HG02588 (cell line): ENCODE data around the gene IGSF21.
"Not testable (repeated sequence)": the region's sequence is repeated elsewhere in the genome, so short reads cannot be mapped to it uniquely, and the experiment has no call there.

Experiments
- ATAC-seq: cut with Tn5 transposase; IDR thresholded peaks from one replicate; pipeline ENCODE4 v1.9.1; 2021; ENCODE audit warnings: mild to moderate bottlenecking, moderate library complexity; ENCODE audit not compliant: unreplicated experiment

The IGSF21 gene

DNA sequence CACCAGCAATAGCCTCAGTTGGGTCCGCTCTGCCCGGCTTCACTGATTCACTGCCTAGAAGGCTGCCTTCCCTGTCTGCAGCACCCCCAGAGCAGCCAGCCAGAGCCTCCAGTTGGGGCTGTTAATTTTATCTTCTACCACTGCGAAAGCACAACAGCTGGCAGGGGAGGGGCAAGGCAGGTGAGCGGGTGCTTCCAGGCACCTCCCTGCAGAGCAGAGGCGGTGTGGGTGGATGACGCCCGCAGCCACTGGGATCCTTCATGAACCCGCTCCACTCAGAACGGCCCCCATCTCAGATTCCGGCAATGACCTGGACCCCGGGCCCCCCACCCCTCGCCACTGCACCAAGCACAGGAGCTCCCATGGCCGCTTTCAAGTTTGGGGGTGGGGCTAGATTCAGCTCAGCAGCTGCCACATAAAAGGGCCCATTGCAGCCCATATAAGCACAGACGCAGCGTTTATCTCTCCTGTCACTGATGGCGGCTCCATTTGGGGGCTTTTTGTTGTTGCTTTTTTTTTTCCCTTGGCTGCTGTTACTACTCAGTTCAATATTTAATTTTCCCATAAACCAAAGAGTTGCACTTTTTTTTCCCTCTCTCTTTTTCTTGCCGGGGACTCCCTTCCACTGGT lies 245.2 kb downstream of the IGSF21 start:
- ATAC-seq, result no peak

DNA sequence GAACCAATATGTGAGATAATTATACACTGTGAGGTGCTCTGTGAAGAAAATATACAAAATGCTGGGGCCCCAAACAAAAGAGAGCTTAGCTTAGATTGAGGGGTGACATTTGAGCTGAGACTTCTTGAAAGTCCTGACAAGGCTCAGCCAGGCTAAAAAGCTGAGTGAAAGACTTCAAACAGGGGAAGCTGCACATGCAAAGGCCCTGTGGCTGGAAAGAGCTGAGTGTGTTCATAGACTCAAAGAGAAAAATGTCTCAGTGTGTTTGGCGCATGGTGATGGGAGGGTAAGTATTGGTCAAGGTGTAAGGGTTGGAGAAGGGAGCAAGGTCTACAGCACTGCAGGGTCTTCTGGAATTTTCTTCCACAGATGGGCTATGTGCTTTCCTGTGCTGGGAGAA lies 245.9 kb downstream of the IGSF21 start:
- ATAC-seq, result no peak

GRCh38 chr1:18353992-18354391 lies 246.4 kb downstream of the IGSF21 start:
- no peak for ATAC-seq

GRCh38 chr1:18354612-18355011 lies 247.0 kb downstream of the IGSF21 start:
- no peak for ATAC-seq

- ATAC-seq, result no peak
Observed at GRCh38 chr1:18357622-18358230, 250.1 kb downstream of the IGSF21 start.

- no peak for ATAC-seq
Observed at GRCh38 chr1:18358600-18358999, 251.0 kb downstream of the IGSF21 start.

DNA sequence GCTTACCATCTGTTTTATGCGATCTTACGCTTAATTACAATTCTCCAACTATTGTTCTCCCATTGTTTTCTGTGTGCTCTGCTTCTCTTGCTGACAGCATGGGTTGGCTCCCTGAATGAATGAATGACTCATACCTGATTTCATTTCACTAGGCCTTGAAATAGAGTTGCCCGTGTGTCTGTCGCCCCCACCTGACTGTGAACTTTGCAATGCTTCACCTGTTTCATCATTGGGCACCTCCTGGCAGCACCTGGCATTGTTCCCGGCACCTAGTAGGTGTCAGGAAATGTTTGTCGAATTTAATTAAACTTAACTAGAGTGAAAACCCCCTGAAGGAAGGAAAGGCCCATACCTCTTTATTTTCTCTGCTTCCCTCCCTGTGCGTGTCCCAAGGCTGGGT lies 252.7 kb downstream of the IGSF21 start:
- no peak for ATAC-seq

DNA sequence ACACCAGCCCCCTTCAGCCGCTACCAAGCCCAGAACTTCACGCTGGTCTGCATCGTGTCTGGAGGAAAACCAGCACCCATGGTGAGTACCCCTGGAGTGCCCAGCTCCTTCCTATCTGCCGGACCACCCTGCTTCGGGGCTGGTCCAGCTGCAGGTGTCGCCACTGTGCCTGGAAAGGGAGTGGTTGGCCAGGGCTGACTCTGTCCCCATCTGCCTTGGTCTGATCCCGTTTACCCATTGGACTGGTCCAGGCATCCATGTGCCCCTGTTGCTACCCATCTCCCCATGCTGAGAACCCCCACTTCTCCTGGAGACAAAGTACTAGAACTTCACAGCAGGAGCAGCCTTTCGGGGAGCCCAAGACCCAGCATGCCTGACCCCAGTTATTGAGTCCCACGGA lies 254.6 kb downstream of the IGSF21 start:
- no peak for ATAC-seq

GRCh38 chr1:18363436-18363835 lies 255.8 kb downstream of the IGSF21 start:
- ATAC-seq, result no peak

- ATAC-seq, result no peak
Observed at GRCh38 chr1:18365099-18365705, 257.6 kb downstream of the IGSF21 start.

DNA sequence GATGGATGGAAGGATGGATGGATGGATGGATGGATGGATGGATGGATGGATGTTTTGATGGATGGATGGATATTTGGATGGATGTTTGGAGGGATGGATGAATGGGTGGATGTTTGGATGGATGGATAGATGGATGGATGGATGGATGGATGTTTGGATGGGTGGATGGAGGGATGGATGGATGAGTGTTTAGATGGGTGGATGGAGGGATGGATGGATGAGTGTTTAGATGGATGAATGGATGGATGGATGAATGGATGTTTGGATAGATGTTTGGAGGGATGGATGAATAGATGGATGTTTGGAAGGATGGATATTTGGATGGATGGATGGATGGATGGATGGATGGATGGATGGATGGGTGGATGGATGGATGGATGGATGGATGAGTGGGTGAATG lies 264.9 kb downstream of the IGSF21 start:
- not testable (repeated sequence) for ATAC-seq

DNA sequence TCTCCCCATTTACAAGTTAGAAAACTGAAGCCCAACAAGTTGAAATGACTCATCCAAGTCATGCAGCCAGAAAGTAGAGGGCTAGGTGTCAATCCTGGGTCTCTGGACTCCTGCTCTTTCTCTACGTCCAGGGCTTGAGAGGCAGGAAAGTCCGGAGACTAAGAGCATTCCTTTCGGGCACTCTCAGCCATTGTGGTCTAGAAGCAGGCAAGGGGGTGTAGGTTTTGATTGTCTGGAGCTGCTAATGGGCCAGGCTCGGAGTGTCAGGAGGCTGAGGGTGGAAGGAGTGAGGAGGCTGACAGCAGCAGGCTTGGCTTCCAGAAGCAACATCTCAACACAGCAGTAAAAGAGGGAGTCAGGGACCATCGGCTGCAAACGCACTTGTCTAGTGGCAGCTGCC lies 265.6 kb downstream of the IGSF21 start:
- ATAC-seq, result no peak

DNA sequence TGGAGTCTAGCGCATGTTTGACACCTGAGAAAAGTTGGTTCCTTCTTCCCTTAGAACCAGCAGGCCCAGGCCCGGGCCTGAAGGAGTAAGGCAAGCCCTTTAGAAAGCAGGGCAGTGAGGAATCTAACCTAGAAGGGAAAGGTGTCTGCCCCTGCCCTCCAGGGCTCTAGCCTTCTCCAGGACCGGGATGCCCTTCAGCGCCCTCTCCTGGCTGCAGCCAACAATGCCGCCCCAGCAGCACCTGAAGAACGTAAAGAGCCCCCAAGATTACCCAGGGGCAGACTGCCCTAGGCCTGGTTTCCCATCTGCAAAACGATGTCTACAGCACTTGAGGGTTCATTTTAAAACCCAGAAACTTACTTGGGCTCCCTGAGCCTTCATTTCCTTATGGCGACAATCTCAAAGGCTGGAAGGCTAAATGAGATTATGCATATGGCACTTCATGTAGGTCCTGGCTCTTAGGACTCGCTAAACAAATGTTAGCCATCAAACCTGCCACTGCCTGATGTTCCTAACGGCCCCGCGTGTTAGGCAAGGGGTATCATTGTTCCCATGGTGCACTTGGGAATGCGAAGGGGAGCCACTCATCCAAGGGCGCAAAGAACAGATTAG lies 266.4 kb downstream of the IGSF21 start:
- ATAC-seq, result no peak

DNA sequence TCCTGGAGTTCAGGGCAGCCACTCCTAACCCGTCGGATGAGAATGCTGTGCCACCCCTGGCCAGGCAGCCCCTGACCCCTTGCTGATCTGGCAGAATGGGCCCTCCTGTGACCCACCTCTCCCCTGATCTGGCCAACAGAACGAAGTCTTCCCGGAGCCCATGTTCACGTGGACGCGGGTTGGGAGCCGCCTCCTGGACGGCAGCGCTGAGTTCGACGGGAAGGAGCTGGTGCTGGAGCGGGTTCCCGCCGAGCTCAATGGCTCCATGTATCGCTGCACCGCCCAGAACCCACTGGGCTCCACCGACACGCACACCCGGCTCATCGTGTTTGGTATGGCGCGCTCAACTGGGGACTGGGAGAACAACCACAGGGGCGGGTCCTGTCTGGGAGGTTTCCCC lies 269.1 kb downstream of the IGSF21 start:
- no peak for ATAC-seq

- no peak for ATAC-seq
Observed at GRCh38 chr1:18380288-18380687, 272.7 kb downstream of the IGSF21 start.

- no peak for ATAC-seq
Observed at GRCh38 chr1:18384059-18384458, 276.5 kb downstream of the IGSF21 start.

DNA sequence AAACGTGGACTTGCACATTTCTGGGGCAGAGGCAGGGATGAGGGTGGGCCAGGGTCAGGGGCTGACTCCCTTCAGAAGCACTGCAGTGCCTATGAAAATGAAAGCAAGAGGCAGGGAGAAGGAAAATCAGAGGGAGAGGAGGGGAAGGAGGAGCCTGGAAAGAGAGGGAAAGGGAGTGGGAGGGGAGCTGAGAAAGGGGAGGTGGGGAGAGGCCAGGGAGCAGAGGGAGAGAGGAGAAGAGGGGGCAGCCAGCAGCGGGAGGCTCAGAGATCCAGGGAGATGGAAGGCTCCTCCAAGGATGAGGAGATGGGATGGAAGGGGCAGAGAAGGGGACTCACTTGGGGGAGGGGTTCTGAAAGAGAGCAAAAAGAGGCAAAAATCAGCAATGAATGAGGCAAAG lies 276.9 kb downstream of the IGSF21 start:
- no peak for ATAC-seq

- no peak for ATAC-seq
Observed at GRCh38 chr1:18385239-18385790, 277.7 kb downstream of the IGSF21 start.

DNA sequence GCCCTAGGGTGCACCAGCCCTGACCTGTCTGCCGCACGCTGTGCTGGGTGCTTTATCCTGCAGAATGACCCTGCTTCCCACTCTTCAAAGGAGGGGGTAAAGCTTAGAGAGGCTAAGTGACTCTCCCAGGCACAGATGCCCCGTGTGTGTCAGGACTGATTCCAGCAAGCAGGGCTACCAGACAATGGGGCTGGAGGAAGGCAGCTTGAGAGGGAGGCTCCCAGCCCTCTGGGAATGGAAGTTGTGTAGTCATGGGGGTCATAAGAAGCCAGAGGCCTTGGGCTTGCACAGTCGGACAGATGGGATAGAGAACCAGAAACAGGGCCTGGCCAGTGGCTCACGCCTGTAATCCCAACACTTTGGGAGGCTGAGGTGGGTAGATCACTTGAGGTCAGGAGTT lies 279.0 kb downstream of the IGSF21 start:
- ATAC-seq, result no peak

DNA sequence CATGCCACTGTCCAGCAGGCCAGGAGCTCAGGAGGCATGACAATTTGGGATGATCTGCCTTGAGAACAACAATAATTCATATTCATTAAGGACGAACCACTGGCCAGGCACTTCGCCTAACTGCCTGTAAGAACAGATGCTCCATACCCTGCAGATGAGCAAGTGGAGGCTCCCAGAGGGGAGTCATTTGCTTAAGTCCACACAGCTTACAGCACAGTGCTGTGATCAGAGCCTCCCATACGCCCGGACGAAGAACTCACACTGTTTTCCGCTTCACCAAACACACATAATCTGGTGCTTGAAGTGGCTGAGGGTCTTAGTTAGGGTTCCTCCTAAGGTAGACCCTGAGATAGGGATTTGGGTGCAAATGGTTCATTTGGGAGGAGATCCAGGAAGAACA lies 279.7 kb downstream of the IGSF21 start:
- ATAC-seq, result no peak

GRCh38 chr1:18390953-18391352 lies 283.4 kb downstream of the IGSF21 start:
- no peak for ATAC-seq
